Uterus (tissue), 2 donors: Measurements from ENCODE around the gene NFKBIZ.

ENCODE experiments used
- CTCF ChIP-seq, 4 experiments: fragments of 200-600 bp in 2 of 4; fragments of 450-650 bp in 2 of 4; sonication (generic) in 2 of 4; IDR thresholded peaks; one replicate each; pipeline ENCODE4 v1.5.1; 2016 to 2019; ENCODE audit warnings: antibody characterized with exemption in 4 of 4, mild to moderate bottlenecking in 2 of 4, moderate library complexity in 1 of 4
- POLR2A ChIP-seq, 2 donors: fragments of 450-650 bp; IDR thresholded peaks; one replicate each; pipeline ENCODE4 v1.6.1; 2016; ENCODE audit warnings: antibody characterized with exemption in 2 of 2, mild to moderate bottlenecking in 1 of 2, moderate library complexity in 1 of 2

GRCh38 chr3:101851850-101852714, 2.8 kb downstream of the NFKBIZ start:
- TF ChIP-seq CTCF (IDR thresholded peaks at IDR 0.05) = no peak
- no peak for TF ChIP-seq POLR2A (IDR thresholded peaks at IDR 0.05)
